ENCODE data around the gene INSYN2B. TPM values are rescaled to one million over a fixed set of nuclear protein-coding genes. Genes with fewer than 3 reads are reported as not detected.

Gene INSYN2B
- total and polyA plus RNA-seq, 12 donors, result 0.08 to 0.94 (median 0.62) TPM; not detected in 2

DNA sequence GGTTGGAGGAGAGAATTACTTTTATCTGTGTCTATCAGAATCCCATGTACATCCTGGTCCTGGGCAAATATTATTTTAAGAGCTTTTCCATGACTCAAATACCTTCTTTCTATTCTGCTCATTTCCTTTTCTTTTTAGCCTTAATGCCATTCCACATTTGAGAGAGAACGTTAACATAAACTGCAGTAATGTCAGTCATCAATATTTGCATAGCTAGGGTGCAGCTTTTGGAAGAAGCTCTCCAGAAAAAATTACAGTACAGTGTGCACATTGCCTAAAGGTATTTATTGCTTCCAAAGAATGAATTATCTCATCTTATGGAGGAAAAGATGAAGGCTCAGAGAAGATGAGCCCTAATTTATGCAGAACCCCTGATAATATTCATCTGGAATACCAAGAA, 58.3 kb downstream of the INSYN2B start:
- H3K36me3 ChIP-seq (replicated peaks in 1 of 2), result no peaks in the 10 kb centered on the region
- peaks cover 0 to 4% of the 10 kb centered on the region in 2 donors for H3K4me1 ChIP-seq (replicated peaks in 1 of 2)
- 72 to 82% (median 74%) methylated on average over 1 of the region's 1 CpG for WGBS, 4 donors
- H3K4me3 ChIP-seq, result no peak overlapping the region
- no peak for DNase-seq
- no peak for TF ChIP-seq POLR2A (IDR thresholded peaks at IDR 0.05)
- no peak for TF ChIP-seq CTCF (IDR thresholded peaks at IDR 0.05)
- H3K27ac ChIP-seq, result no peak overlapping the region
- no peaks in the 10 kb centered on the region for H3K27me3 ChIP-seq
- H3K9me3 ChIP-seq (replicated peaks in 1 of 3), result no peaks in the 10 kb centered on the region
- intact Hi-C loops (cut with DNase I), result no loop called here

DNA sequence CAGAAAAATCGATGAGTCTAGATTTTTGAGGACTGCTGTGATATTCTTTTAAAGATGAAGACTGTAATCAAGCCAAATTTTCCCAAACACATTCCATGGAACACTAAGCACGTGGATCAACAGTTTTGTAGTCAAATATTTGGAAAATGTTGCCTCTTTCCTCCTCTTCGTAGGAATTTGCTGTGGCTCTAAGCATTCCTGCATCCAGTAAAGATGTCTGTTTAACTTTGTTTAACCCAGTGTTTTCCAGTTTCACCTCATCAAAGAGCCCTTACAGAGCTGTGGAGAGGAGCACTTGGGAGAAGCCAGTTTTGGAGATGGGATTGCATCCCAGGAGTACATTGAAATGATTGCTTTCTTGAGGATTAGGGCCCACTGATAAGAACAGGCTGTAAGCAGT, 58.9 kb downstream of the INSYN2B start:
- WGBS, 4 donors, result 61 to 73% (median 72%) methylated on average over 3 of the region's 3 CpGs
- no peak overlapping the region for H3K27ac ChIP-seq
- H3K36me3 ChIP-seq (replicated peaks in 1 of 2), result no peaks in the 10 kb centered on the region
- DNase-seq, result no peak
- intact Hi-C loops (cut with DNase I), result no loop called here
- H3K27me3 ChIP-seq, result no peaks in the 10 kb centered on the region
- H3K4me3 ChIP-seq, result no peak overlapping the region
- no peaks in the 10 kb centered on the region for H3K9me3 ChIP-seq (replicated peaks in 1 of 3)
- no peak for TF ChIP-seq CTCF (IDR thresholded peaks at IDR 0.05)
- no peak for TF ChIP-seq POLR2A (IDR thresholded peaks at IDR 0.05)
- H3K4me1 ChIP-seq (replicated peaks in 1 of 2), result peaks cover 0 to 4% of the 10 kb centered on the region in 2 donors

- whole genome bisulfite sequencing, 4 donors, result 68 to 88% (median 70%) methylated on average over 3 of the region's 3 CpGs
- Histone ChIP-seq H3K4me1 (replicated peaks in 1 of 2) (peaks cover 0 to 4% of the 10 kb centered on the region in 2 donors), H3K27me3 (no peaks in the 10 kb centered on the region), H3K4me3 (no peak overlapping the region), H3K36me3 (replicated peaks in 1 of 2) (no peaks in the 10 kb centered on the region), H3K9me3 (replicated peaks in 1 of 3) (no peaks in the 10 kb centered on the region), H3K27ac (no peak overlapping the region)
- intact Hi-C loops (cut with DNase I), result no loop called here
- DNase-seq, result no peak
- TF ChIP-seq CTCF (IDR thresholded peaks at IDR 0.05), result no peak
- TF ChIP-seq POLR2A (IDR thresholded peaks at IDR 0.05), result no peak
These were observed 59.8 kb downstream of the INSYN2B start for GRCh38 chr5:169920474-169920873.

GRCh38 chr5:169918228-169918627, 62.1 kb downstream of the INSYN2B start:
- no peak for DNase-seq
- Histone ChIP-seq H3K4me1 (replicated peaks in 1 of 2) (peaks cover 0 to 4% of the 10 kb centered on the region in 2 donors), H3K27me3 (no peaks in the 10 kb centered on the region), H3K27ac (no peak overlapping the region), H3K4me3 (no peak overlapping the region), H3K36me3 (replicated peaks in 1 of 2) (no peaks in the 10 kb centered on the region), H3K9me3 (replicated peaks in 1 of 3) (no peaks in the 10 kb centered on the region)
- intact Hi-C loops (cut with DNase I), result no loop called here
- 57 to 60% (median 59%) methylated on average over 2 of the region's 2 CpGs for WGBS, 4 donors
- no peak for TF ChIP-seq CTCF (IDR thresholded peaks at IDR 0.05)
- no peak for TF ChIP-seq POLR2A (IDR thresholded peaks at IDR 0.05)

Measured in adrenal gland (tissue), 12 donors.